Measurements from ENCODE around the gene POU6F1. TPM values are rescaled to one million over a fixed set of nuclear protein-coding genes. Genes with fewer than 3 reads are reported as not detected.

The POU6F1 gene
- total and polyA plus RNA-seq, 10 of the 15 experiments (the other 5 are each of a cell fraction or from before 2014, with no cell fraction given), result 0.26 to 4.2 (median 1.2) TPM

DNA sequence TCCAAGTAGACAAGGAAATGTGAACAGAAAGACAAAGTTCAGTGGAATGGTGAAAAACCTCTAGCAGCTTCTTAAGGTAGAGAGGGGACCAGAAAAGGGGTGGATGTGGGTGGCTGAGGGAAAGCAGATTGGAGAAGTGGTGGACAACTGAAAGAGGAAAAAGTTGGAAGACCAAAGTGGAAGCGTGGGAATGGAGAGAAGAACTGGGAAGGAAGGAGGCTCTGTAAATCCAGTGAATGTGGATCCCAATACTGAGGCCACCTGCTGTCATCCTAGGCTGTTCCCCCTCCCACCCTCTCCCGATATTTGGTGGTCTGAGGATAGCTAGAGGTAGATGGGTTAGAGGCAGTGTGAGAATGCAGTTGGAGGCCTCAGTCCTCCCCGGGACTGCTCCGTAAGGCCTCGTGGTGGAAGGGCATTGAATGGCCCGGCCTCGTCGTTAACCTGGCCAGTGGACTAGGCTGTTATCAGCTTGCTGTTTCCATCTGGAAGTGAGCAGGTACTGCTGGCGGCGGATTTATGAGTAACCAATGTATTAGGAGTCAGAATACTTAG is 822 bp upstream of the POU6F1 start:
- Histone ChIP-seq H4K20me1 (ENCODE audit: control insufficient read depth, insufficient read depth) (no peaks in the 10 kb centered on the region), H3K27ac (ENCODE audit: control insufficient read depth, insufficient read depth) (peak overlapping the region; percentile 62), H3K9ac (ENCODE audit: control insufficient read depth, insufficient read depth, low read length) (peak overlapping the region; percentile 64), H3K9me3 (replicated peaks; ENCODE audit: control insufficient read depth, insufficient read depth, low read length) (no peaks in the 10 kb centered on the region), H3K4me3 (peak overlapping the region; percentile 77), H3K79me2 (ENCODE audit: control insufficient read depth, insufficient read depth, low read length) (no peaks in the 10 kb centered on the region; the same call in 1 of the 2 replicates), H3K4me1 (ENCODE audit: control insufficient read depth, insufficient read depth, low read length) (peaks cover 4% of the 10 kb centered on the region; the same call in 1 of the 2 replicates), H3K4me2 (ENCODE audit: control insufficient read depth, insufficient read depth) (peak overlapping the region; percentile 57), H3K27me3 (replicated peaks in 1 of 2; ENCODE audit: control insufficient read depth in 2 of 2, insufficient read depth in 2 of 2, low read length in 1 of 2) (no peaks in the 10 kb centered on the region), H3K36me3 (ENCODE audit: control insufficient read depth in 2 of 2, insufficient read depth in 2 of 2, low read length in 1 of 2) (no peaks in the 10 kb centered on the region), H2AFZ (ENCODE audit: control insufficient read depth, low read depth, low read length) (peak overlapping the region; percentile 72)
- CTCF ChIA-PET, result interaction anchor here (0.8 to 2.0 kb wide), 7 partner anchors 12 to 393 kb away, joined by 4 to 10 read pairs (median 5); partner anchors contain the start of gene LETMD1
- in situ Hi-C loops (cut with MboI), result no loop called here
- peak; percentile 14 for ATAC-seq
- SMC1A ChIA-PET (ENCODE audit: uncharacterized antibody, unreplicated experiment), result interaction anchor here (0.5 to 1.7 kb wide), 10 partner anchors 8 to 157 kb away, joined by 3 to 8 read pairs (median 4); partner anchors contain the start of gene DAZAP2
- POLR2A ChIA-PET, result interaction anchor here (1.3 to 2.8 kb wide), 4 partner anchors 14 to 135 kb away, joined by 4 to 16 read pairs (median 6); partner anchors contain the start of genes CSRNP2 and DAZAP2
- BruUV-seq (replicated peaks), result no TSS peak
- FAIRE-seq, result peak; percentile 83
- no peak for DNase-seq (ENCODE audit: low read depth, low spot score)
- TF ChIP-seq, protein P1, sequence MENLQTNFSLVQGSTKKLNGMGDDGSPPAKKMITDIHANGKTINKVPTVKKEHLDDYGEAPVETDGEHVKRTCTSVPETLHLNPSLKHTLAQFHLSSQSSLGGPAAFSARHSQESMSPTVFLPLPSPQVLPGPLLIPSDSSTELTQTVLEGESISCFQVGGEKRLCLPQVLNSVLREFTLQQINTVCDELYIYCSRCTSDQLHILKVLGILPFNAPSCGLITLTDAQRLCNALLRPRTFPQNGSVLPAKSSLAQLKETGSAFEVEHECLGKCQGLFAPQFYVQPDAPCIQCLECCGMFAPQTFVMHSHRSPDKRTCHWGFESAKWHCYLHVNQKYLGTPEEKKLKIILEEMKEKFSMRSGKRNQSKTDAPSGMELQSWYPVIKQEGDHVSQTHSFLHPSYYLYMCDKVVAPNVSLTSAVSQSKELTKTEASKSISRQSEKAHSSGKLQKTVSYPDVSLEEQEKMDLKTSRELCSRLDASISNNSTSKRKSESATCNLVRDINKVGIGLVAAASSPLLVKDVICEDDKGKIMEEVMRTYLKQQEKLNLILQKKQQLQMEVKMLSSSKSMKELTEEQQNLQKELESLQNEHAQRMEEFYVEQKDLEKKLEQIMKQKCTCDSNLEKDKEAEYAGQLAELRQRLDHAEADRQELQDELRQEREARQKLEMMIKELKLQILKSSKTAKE (IDR thresholded peaks at IDR 0.05; ENCODE audit: low read depth, poor library complexity, severe bottlenecking), result no peak
- peak in 1 of 2 experiments; percentile 24; a peak in 1 of 4 replicates for TF ChIP-seq IKZF2 (IDR thresholded peaks at IDR 0.05)
- RAD21 ChIA-PET (ENCODE audit: unreplicated experiment), result interaction anchor here (0.8 to 1.9 kb wide), 4 partner anchors 19 to 122 kb away, joined by 3 to 9 read pairs (median 6); partner anchors contain the start of gene DAZAP2
- WGBS (ENCODE audit: insufficient coverage, insufficient replicate concordance, low lambda C conversion rate, missing lambda C conversion rate), result 66% methylated on average over 10 of the region's 10 CpGs
- intact Hi-C loops (cut with micrococcal nuclease; ENCODE audit: unreplicated experiment), result no loop called here
